H9 (cell line): ENCODE results near the gene SLC9A5. TPM values are rescaled to one million over a fixed set of nuclear protein-coding genes. Genes with fewer than 3 reads are reported as not detected.

ENCODE experiments used
- DNase-seq: peaks from one replicate; pipeline ENCODE4 v3.0.0-alpha.2; 2017
- H2AFZ ChIP-seq: one replicate; pipeline ENCODE4 v1.6.1; 2013; ENCODE audit warnings: mild to moderate bottlenecking, low read length, control low read depth, moderate library complexity
- H2AK5ac ChIP-seq: 2 replicates; pipeline ENCODE4 v1.6.1; 2013; ENCODE audit warnings: low read length, control low read depth, mixed read lengths; ENCODE audit not compliant: insufficient read length
- H2BK120ac ChIP-seq: one replicate; pipeline ENCODE4 v1.6.1; 2013; ENCODE audit warnings: low read depth, mild to moderate bottlenecking, low read length, control low read depth, inconsistent platforms; ENCODE audit not compliant: poor library complexity, severe bottlenecking
- H2BK12ac ChIP-seq: 2 replicates; pipeline ENCODE4 v1.6.1; 2013; ENCODE audit warnings: low read length, control low read depth, mixed read lengths, low read depth; ENCODE audit not compliant: insufficient read length
- H2BK15ac ChIP-seq: 2 replicates; pipeline ENCODE4 v1.6.1; 2013; ENCODE audit warnings: low read depth, low read length, control low read depth
- H2BK20ac ChIP-seq: one replicate; pipeline ENCODE4 v1.6.1; 2013; ENCODE audit warnings: low read depth, mild to moderate bottlenecking, low read length, control low read depth, inconsistent platforms; ENCODE audit not compliant: poor library complexity, severe bottlenecking
- H2BK5ac ChIP-seq: 2 replicates; pipeline ENCODE4 v1.6.1; 2013; ENCODE audit warnings: low read length, control low read depth, mixed read lengths; ENCODE audit not compliant: insufficient read length
- H3K14ac ChIP-seq: 2 replicates; pipeline ENCODE4 v1.6.1; 2013; ENCODE audit warnings: low read length, control low read depth; ENCODE audit not compliant: insufficient read depth
- H3K18ac ChIP-seq: 2 replicates; pipeline ENCODE4 v1.6.1; 2013; ENCODE audit warnings: low read depth, mild to moderate bottlenecking, mixed read lengths, low read length, control low read depth; ENCODE audit not compliant: insufficient read length
- H3K23ac ChIP-seq: 2 replicates; pipeline ENCODE4 v1.6.1; 2013; ENCODE audit warnings: low read length, control low read depth, mixed read lengths, low read depth; ENCODE audit not compliant: insufficient read length
- H3K23me2 ChIP-seq: 2 replicates; pipeline ENCODE4 v1.6.1; 2013; ENCODE audit warnings: low read depth, mild to moderate bottlenecking, mixed read lengths, low read length, control low read depth; ENCODE audit not compliant: insufficient read length, poor library complexity, severe bottlenecking
- H3K27ac ChIP-seq: 2 replicates; pipeline ENCODE4 v1.5.1; 2013; ENCODE audit warnings: low read length, control low read depth, mixed read lengths, low read depth; ENCODE audit not compliant: insufficient read length
- H3K27me3 ChIP-seq: 2 replicates; pipeline ENCODE4 v1.6.1; 2013; ENCODE audit warnings: low read length, control low read depth, inconsistent platforms; ENCODE audit not compliant: insufficient read depth
- H3K4ac ChIP-seq: 2 replicates; pipeline ENCODE4 v1.6.1; 2013; ENCODE audit warnings: low read depth, mild to moderate bottlenecking, control low read depth, inconsistent platforms, low read length, moderate library complexity
- H3K4me1 ChIP-seq: 2 replicates; pipeline ENCODE4 v1.6.1; 2013; ENCODE audit warnings: low read length, control low read depth, inconsistent platforms; ENCODE audit not compliant: insufficient read depth
- H3K4me2 ChIP-seq: 2 replicates; pipeline ENCODE4 v1.6.1; 2013; ENCODE audit warnings: low read length, control low read depth, mixed read lengths; ENCODE audit not compliant: insufficient read length, insufficient read depth
- H3K56ac ChIP-seq: 2 replicates; pipeline ENCODE4 v1.6.1; 2013; ENCODE audit warnings: low read depth, mild to moderate bottlenecking, mixed read lengths, low read length, control low read depth; ENCODE audit not compliant: insufficient read length
- H3K79me1 ChIP-seq: 2 replicates; pipeline ENCODE4 v1.6.1; 2013; ENCODE audit warnings: low read depth, mild to moderate bottlenecking, moderate library complexity, low read length, control low read depth, inconsistent platforms; ENCODE audit not compliant: insufficient read depth, poor library complexity, severe bottlenecking
- H3K79me2 ChIP-seq: 2 replicates; pipeline ENCODE4 v1.6.1; 2013; ENCODE audit warnings: low read length, control low read depth, inconsistent platforms; ENCODE audit not compliant: insufficient read depth
- H3K9ac ChIP-seq: 2 replicates; pipeline ENCODE4 v1.6.1; 2013; ENCODE audit warnings: low read length, control low read depth, mixed read lengths; ENCODE audit not compliant: insufficient read length; ENCODE audit errors: extremely low read depth
- H3K9me3 ChIP-seq: one replicate; pipeline ENCODE4 v1.6.1; 2013; ENCODE audit warnings: low read depth, low read length, inconsistent platforms; ENCODE audit not compliant: control insufficient read depth
- H3T11ph ChIP-seq: one replicate; pipeline ENCODE4 v1.6.1; 2013; ENCODE audit warnings: mild to moderate bottlenecking, low read length, control low read depth, inconsistent platforms
- H4K20me1 ChIP-seq: one replicate; pipeline ENCODE4 v1.6.1; 2013; ENCODE audit not compliant: control insufficient read depth, insufficient read length, insufficient read depth
- H4K5ac ChIP-seq: 2 replicates; pipeline ENCODE4 v1.6.1; 2013; ENCODE audit warnings: low read depth, mild to moderate bottlenecking, mixed read lengths, low read length, control low read depth; ENCODE audit not compliant: insufficient read length
- H4K8ac ChIP-seq: replicated peaks from 2 replicates; pipeline ENCODE4 v1.6.1; 2013; ENCODE audit warnings: low read length, control low read depth, mixed read lengths, low read depth; ENCODE audit not compliant: insufficient read length
- H4K91ac ChIP-seq: 2 replicates; pipeline ENCODE4 v1.6.1; 2013; ENCODE audit warnings: low read depth, mild to moderate bottlenecking, moderate library complexity, mixed read lengths, low read length, control low read depth; ENCODE audit not compliant: insufficient read length
- H3K27ac Mint-ChIP-seq, 3 experiments: 2 replicates in 2 of 3; 3 replicates in 1 of 3; pipeline ENCODE4 v1.8.0; 2020 to 2021; ENCODE audit warnings: mixed read lengths in 3 of 3, mild to moderate bottlenecking in 1 of 3, moderate library complexity in 1 of 3
- H3K27me3 Mint-ChIP-seq: 2 replicates; pipeline ENCODE4 v1.8.0; 2021; ENCODE audit warnings: low read depth, mild to moderate bottlenecking, moderate library complexity, mixed read lengths
- H3K36me3 Mint-ChIP-seq, 3 experiments: 2 replicates in 2 of 3; 3 replicates in 1 of 3; pipeline ENCODE4 v1.8.0; 2020 to 2021; ENCODE audit warnings: low read depth in 3 of 3, mixed read lengths in 3 of 3; ENCODE audit not compliant: insufficient read depth in 1 of 3
- H3K4me1 Mint-ChIP-seq, 2 experiments: 2 replicates each; pipeline ENCODE4 v1.8.0; 2020; ENCODE audit warnings: mixed read lengths in 2 of 2
- H3K4me3 Mint-ChIP-seq, 2 experiments: 2 replicates in 1 of 2; 3 replicates in 1 of 2; pipeline ENCODE4 v1.8.0; 2020 to 2021; ENCODE audit warnings: mild to moderate bottlenecking in 2 of 2, mixed read lengths in 2 of 2, moderate library complexity in 1 of 2
- H3K9me3 Mint-ChIP-seq, 2 experiments: 2 replicates in 1 of 2; 3 replicates in 1 of 2; pipeline ENCODE4 v1.8.0; 2020; ENCODE audit warnings: mild to moderate bottlenecking in 2 of 2, mixed read lengths in 2 of 2, moderate library complexity in 1 of 2
- CTCF ChIP-seq: fragments of 200-600 bp; sonication (generic); conservative IDR thresholded peaks from 3 replicates; pipeline ENCODE4 v1.8.0; 2021; ENCODE audit warnings: antibody characterized with exemption, mild to moderate bottlenecking
- WGBS: extraction: QIAGEN DNeasy Blood & Tissue Kit; methylation state at CpG from one replicate; pipeline ENCODE4 v1.1.7; 2013; ENCODE audit warnings: missing lambda C conversion rate, low lambda C conversion rate, mixed read lengths; ENCODE audit not compliant: insufficient read length; ENCODE audit errors: extremely low coverage; 5-methylcytosine and 5-hydroxymethylcytosine counted together
- total RNA-seq: library from RNA; stranded (reverse); gene quantifications from 2 replicates; pipeline ENCODE4 v1.2.1, GENCODE V29; 2021

The SLC9A5 gene
- total RNA-seq, 1 experiment from 2014 or later = 9.1 TPM

DNA sequence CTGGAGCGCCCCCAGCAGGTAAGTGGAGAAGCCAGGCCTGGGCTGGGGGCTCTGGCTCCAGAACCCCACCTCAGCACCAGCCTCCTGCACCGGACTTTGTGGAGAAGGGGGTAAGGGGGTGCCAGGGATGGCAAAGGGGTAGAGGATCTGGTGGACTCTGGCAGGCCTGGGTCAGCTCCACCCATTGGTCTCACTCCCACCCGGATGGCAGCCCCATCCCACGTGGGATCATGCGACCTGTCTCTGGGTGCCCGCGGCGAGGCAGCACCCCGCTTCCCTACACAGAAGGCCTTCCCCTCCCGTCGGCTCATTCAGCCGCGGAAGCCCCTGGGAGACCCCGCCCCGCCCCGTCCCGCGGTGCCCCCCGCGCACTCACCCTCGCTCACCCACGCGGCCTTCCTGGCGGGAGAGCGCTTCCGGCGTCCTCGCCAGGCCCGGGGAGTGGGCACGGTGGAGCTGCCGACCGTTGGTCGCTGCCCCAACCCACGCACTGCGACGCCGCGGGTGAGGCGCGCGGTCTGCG lies 30.1 kb downstream of the SLC9A5 start:
- WGBS = no CpG with 5 or more reads among the region's 42 CpGs
- no peak overlapping the region for H2AFZ ChIP-seq
- no peak overlapping the region for H3K27ac ChIP-seq

More for the DNA sequence above, 30.1 kb downstream of the SLC9A5 start:
- Histone ChIP-seq H3K23ac (no peak overlapping the region), H2BK120ac (no peak overlapping the region), H3K79me1 (no peaks in the 10 kb centered on the region), H4K91ac (no peak overlapping the region), H3K27me3 (no peaks in the 10 kb centered on the region), H3K4me2 (peak overlapping the region; percentile 41), H3K14ac (no peak overlapping the region), H3K79me2 (no peaks in the 10 kb centered on the region), H4K8ac (no peak overlapping the region), H2BK5ac (no peak overlapping the region), H4K20me1 (no peaks in the 10 kb centered on the region), H3K4ac (no peak overlapping the region), H3K9me3 (no peaks in the 10 kb centered on the region), H2BK12ac (no peak overlapping the region), H3K9ac (no peak overlapping the region), H3K18ac (no peak overlapping the region), H2BK15ac (no peak overlapping the region), H2AK5ac (no peak overlapping the region), H2BK20ac (no peak overlapping the region), H3K4me1 (no peaks in the 10 kb centered on the region), H3K23me2 (peaks cover 6% of the 10 kb centered on the region), H3K56ac (no peak overlapping the region), H3T11ph (no peak overlapping the region), H4K5ac (no peak overlapping the region)
- Mint-ChIP-seq H3K4me3 (peak overlapping the region; percentile 70 to 81), H3K36me3 (peaks cover 0 to 14% (median 4%) of the 10 kb centered on the region in 3 experiments; a peak in 3 of 7 replicates), H3K27ac (no peak overlapping the region), H3K27me3 (peaks cover 16% of the 10 kb centered on the region), H3K4me1 (peaks cover 3% of the 10 kb centered on the region in 2 experiments; a peak in 3 of 4 replicates), H3K9me3 (no peaks in the 10 kb centered on the region)
- peak; percentile 68; the same call in 2 of the 3 replicates for TF ChIP-seq CTCF
- peak; percentile 53 for DNase-seq
